RWPE1 (cell line): ENCODE data around the gene ROR1.

Experiments
- CTCF ChIA-PET: fragments of 350-600 bp; sonication (Branson Sonifier 250); formaldehyde crosslinking; extraction: SDS; loops from one replicate; lab custom pipeline; 2021; lab: Yijun Ruan, JAX
- POLR2A ChIA-PET: fragments of 400-600 bp; formaldehyde crosslinking; extraction: SDS; loops from one replicate; lab custom pipeline; 2020; ENCODE audit warnings: antibody characterized with exemption; ENCODE audit not compliant: low non-redundant PET; lab: Yijun Ruan, JAX
- DNase-seq: peaks from one replicate; pipeline ENCODE4 v3.0.0; 2012; ENCODE audit warnings: low spot score
- H3K27ac ChIP-seq: fragments of 450-650 bp; 2 replicates; pipeline ENCODE4 v1.5.1; 2017
- CTCF ChIP-seq: fragments of 450-650 bp; conservative IDR thresholded peaks from 2 replicates; pipeline ENCODE4 v1.5.1; 2017; ENCODE audit warnings: low read depth, mild to moderate bottlenecking

Gene ROR1

DNA sequence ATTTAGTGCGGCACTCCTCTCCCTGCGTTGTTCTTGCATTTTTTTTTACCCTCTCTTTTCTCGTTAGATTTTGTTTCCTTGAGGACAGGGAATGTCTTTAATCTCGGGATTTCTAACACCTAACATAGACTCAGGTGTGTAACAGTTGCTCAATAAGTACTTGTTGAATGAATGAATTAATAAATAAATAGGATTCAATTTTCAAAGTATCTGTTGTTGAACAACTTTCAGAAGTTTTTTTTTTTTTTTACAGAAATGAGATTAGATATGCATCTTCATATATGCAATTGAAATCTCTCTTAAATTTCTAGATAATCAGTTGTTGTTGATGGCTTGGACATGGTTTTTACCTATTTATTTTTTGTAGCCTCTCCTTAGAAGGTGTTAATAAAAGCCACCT, 83.1 kb downstream of the ROR1 start:
- ChIA-PET POLR2A (no interaction called here), CTCF (no interaction called here)
- no peak overlapping the region for H3K27ac ChIP-seq
- no peak for DNase-seq
- TF ChIP-seq CTCF: no peak

GRCh38 chr1:63857478-63857877, 83.7 kb downstream of the ROR1 start:
- ChIA-PET CTCF (no interaction called here), POLR2A (no interaction called here)
- no peak for DNase-seq

GRCh38 chr1:63858153-63858552, 84.3 kb downstream of the ROR1 start:
- ChIA-PET POLR2A (no interaction called here), CTCF (interaction anchor here (0.7 kb wide), 1 partner anchor 750 kb away, joined by 5 read pairs; no protein-coding TSS in a partner anchor)

More at GRCh38 chr1:63857478-63857877, 83.7 kb downstream of the ROR1 start:
- no peak for TF ChIP-seq CTCF
- H3K27ac ChIP-seq: no peak overlapping the region

GRCh38 chr1:63859480-63860275, 85.9 kb downstream of the ROR1 start:
- POLR2A ChIA-PET: no interaction called here
- H3K27ac ChIP-seq: no peak overlapping the region
- TF ChIP-seq CTCF: no peak
- CTCF ChIA-PET: no interaction called here
- DNase-seq: peak; percentile 60

More at GRCh38 chr1:63858153-63858552, 84.3 kb downstream of the ROR1 start:
- TF ChIP-seq CTCF: no peak
- DNase-seq: no peak
- H3K27ac ChIP-seq: no peak overlapping the region

DNA sequence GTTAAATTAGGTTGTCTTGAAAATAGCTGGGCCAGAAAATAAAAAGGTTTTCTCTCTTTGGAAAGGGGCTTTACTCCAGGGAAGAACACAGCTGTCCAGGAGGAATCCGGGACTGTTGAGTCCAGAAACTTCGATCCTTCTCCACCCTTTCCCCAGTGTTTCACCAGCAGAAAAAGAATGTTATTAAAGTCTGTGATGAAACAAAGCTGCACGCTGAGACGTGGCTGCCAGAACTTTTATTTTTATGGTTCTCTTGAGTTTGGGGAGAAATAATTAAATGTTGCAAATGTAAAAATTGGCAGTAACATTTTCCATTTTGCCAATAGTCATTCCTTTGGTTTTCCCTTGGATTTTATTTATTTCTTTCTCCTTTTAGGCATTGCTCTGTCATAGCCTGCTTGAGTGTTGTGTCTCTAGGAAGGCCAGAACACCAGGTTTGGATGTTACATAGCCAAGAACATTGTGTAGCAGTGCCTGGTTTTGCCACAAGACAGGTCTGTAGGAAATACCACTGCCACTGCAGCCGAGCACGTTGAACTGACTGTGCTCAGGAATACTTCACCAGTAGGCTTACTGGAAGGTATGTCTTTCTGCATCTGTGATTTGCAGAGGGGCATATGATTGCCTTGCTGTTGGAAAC, 87.4 kb downstream of the ROR1 start:
- ChIA-PET CTCF (no interaction called here), POLR2A (no interaction called here)
- H3K27ac ChIP-seq: no peak overlapping the region
- TF ChIP-seq CTCF: no peak
- DNase-seq: no peak

DNA sequence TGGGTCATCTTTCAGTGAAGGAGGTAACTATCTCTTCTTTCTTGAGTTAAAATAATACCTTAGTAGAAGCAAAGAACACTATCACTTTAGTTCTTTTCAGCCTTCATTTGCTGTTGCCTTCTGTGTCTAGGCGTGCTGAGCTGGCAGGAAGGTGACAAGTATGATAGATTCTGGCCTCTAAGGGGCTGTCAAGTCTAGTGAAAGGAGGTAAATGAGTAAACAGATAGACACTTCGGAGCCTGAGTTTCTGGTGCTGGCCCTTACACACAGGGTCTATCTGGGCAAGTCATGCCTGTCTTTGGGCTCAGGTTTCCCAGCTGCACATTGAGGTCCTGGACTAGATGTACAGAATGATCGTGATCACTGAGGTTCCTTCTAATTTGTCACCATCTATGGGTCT, 89.3 kb downstream of the ROR1 start:
- no peak overlapping the region for H3K27ac ChIP-seq
- no peak for TF ChIP-seq CTCF
- DNase-seq: no peak
- ChIA-PET CTCF (interaction anchor here (1.2 kb wide), 1 partner anchor 89 kb away, joined by 3 read pairs; no protein-coding TSS in a partner anchor), POLR2A (no interaction called here)
